Spleen (tissue), 11 donors: ENCODE measurements around the gene SERPINA3. TPM values are rescaled to one million over a fixed set of nuclear protein-coding genes. Genes with fewer than 3 reads are reported as not detected.
"Not testable (repeated sequence)": the region's sequence is repeated elsewhere in the genome, so short reads cannot be mapped to it uniquely, and the experiment has no call there.

Experiments used
- DNase-seq: peaks from one replicate; pipeline ENCODE4 v3.0.0-alpha.2; 2020
- H3K27ac ChIP-seq, 8 donors: fragments of 200-600 bp; sonication (generic) in 7 of 8; 1 replicate in 4 of 8; 2 replicates in 4 of 8; pipeline versions ENCODE4 v1.5.0 to v1.8.0; 2016 to 2021; ENCODE audit warnings: inconsistent platforms in 4 of 8, mild to moderate bottlenecking in 4 of 8, moderate library complexity in 1 of 8
- H3K27me3 ChIP-seq, 7 donors: fragments of 200-600 bp; sonication (generic) in 6 of 7; replicated peaks in 1 of 7; 1 replicate in 4 of 7; 2 replicates in 3 of 7; pipeline versions ENCODE4 v1.5.0 to v1.8.0; 2016 to 2021; ENCODE audit warnings: inconsistent platforms in 3 of 7, mild to moderate bottlenecking in 1 of 7
- H3K36me3 ChIP-seq, 6 donors: fragments of 200-600 bp; sonication (generic) in 5 of 6; 1 replicate in 4 of 6; 2 replicates in 2 of 6; pipeline versions ENCODE4 v1.5.0 to v1.8.0; 2016 to 2021; ENCODE audit warnings: inconsistent platforms in 2 of 6
- H3K4me1 ChIP-seq, 6 donors: fragments of 200-600 bp; sonication (generic) in 5 of 6; 1 replicate in 3 of 6; 2 replicates in 3 of 6; pipeline versions ENCODE4 v1.5.0 to v1.8.0; 2016 to 2021; ENCODE audit warnings: inconsistent platforms in 3 of 6
- H3K4me3 ChIP-seq, 8 donors: fragments of 200-600 bp; sonication (generic) in 7 of 8; 1 replicate in 4 of 8; 2 replicates in 4 of 8; pipeline versions ENCODE4 v1.5.0 to v1.8.0; 2016 to 2021; ENCODE audit warnings: inconsistent platforms in 4 of 8, mild to moderate bottlenecking in 4 of 8, moderate library complexity in 2 of 8
- H3K9me3 ChIP-seq, 8 donors: fragments of 200-600 bp; sonication (generic) in 7 of 8; 1 replicate in 4 of 8; 2 replicates in 4 of 8; pipeline versions ENCODE4 v1.5.0 to v1.8.0; 2016 to 2021; ENCODE audit warnings: inconsistent platforms in 4 of 8
- POLR2A ChIP-seq, 3 donors: fragments of 450-650 bp; IDR thresholded peaks; one replicate each; pipeline ENCODE4 v1.5.1; 2017; ENCODE audit warnings: antibody characterized with exemption in 3 of 3, mild to moderate bottlenecking in 1 of 3
- POLR2AphosphoS5 ChIP-seq, 3 donors: sonication (generic); formaldehyde crosslinking; IDR thresholded peaks; one replicate each; pipeline ENCODE4 v1.5.1; 2017; ENCODE audit warnings: antibody characterized with exemption in 3 of 3
- WGBS, 5 donors: extraction: QIAGEN DNeasy Blood & Tissue Kit in 3 of 5; methylation state at CpG; one replicate each; pipeline versions ENCODE4 v1.1.5 to v1.1.7; 2013 to 2018; 5-methylcytosine and 5-hydroxymethylcytosine counted together
- intact Hi-C: fragments of 100-400 bp; cut with DNase I; formaldehyde crosslinking; loops from one replicate; pipeline ENCODE4 v1.15.0; 2023; ENCODE audit warnings: low total_unique reads
- polyA plus RNA-seq, 3 donors: library from polyadenylated mRNA; stranded (reverse); fragments of 200-250 nt; gene quantifications; one replicate each; pipeline ENCODE4 v1.2.1, GENCODE V29; 2013
- total RNA-seq, 7 donors: library from RNA; depleted of rRNA in 3 of 7; stranded (reverse); fragments of >200 nt in 3 of 7; fragmentation: NEBNext Ultra II Directional in 4 of 7; extraction: Animal tissue kit (Norgen Biotek cat#: 25700) in 4 of 7; gene quantifications; one replicate each; pipeline versions ENCODE4 v1.1.0 to v1.2.1, GENCODE V29; 2016 to 2021
- TF ChIP-seq, protein P1 (sequence below), 11 experiments: fragments of 200-600 bp in 7 of 11; fragments of 450-650 bp in 4 of 11; sonication (generic) in 4 of 11; IDR thresholded peaks in 8 of 11; conservative IDR thresholded peaks in 3 of 11; 1 replicate in 7 of 11; 2 replicates in 4 of 11; pipeline versions ENCODE4 v1.4.0 to v1.8.0; 2016 to 2021; ENCODE audit warnings: antibody characterized with exemption in 11 of 11, inconsistent platforms in 4 of 11, mild to moderate bottlenecking in 1 of 11
- donor health status: healthy with polysubstance abuse.
- donor health status: DM: no; HTN: no; CAD: no; lungs with moderate emphysema.
- donor health status: DM: no; HTN: no; CAD: no.
- donor health status: Bipolar disorder and iron deficiency.
- donor health status: healthy.
- donor health status: DM: no; HTN: no; CAD: no.
- donor health status: DM: yes; HTN: yes; CAD: no.

SERPINA3 gene
- total and polyA plus RNA-seq, 10 donors: 3.4 to 88.3 (median 10.2) TPM

DNA sequence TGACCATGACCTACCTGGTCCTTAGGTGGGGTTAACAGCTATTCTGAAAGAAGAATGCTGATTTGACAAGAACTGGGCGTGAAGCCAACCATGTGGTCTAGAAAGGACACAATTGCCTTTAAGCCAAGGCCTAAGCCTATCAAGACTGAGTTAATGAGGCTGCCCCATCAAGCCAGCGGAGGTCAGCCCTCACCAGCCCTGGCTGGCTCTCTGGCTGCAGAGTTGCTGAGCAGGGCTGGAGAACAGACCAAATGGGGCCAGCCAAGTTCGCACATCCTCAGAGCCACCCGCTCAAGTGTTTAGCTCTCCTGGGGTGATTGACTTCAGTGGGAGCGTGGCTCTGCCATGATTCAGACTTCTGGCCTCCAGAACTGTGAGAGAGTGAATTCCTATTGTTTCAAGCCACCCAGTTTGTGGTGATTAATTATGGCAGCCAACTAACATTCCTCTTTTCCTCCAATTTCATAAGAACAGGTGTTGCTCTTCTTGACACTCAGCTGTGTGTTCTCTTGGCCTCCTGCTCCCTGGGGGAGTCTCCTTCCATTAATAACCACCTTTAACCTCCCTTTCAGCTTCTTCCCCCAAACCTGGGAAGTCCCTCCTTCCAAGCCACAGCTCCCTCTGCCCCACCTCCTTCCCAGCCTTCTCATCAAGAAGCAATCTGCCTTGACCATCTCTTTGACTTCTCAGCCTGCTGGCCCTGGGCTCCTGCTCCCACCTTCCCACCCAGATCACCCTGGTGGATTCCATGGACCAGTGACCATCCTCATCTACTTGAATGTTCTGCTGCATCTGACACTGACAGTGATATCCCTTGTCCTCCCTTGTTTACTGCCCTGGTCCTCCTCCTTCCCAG, 36.2 kb upstream of the SERPINA3 start:
- WGBS, 5 donors: 77 to 88% (median 79%) methylated on average over 5 of the region's 5 CpGs
- intact Hi-C loops: no loop called here
- Histone ChIP-seq H3K9me3 (no peaks in the 10 kb centered on the region), H3K4me1 (peaks cover 0 to 24% (median 4%) of the 10 kb centered on the region in 6 donors), H3K27ac (no peak overlapping the region), H3K36me3 (no peaks in the 10 kb centered on the region), H3K4me3 (no peak overlapping the region), H3K27me3 (peaks cover 0 to 7% (median 0%) of the 10 kb centered on the region in 7 donors)
- TF ChIP-seq, protein P1, sequence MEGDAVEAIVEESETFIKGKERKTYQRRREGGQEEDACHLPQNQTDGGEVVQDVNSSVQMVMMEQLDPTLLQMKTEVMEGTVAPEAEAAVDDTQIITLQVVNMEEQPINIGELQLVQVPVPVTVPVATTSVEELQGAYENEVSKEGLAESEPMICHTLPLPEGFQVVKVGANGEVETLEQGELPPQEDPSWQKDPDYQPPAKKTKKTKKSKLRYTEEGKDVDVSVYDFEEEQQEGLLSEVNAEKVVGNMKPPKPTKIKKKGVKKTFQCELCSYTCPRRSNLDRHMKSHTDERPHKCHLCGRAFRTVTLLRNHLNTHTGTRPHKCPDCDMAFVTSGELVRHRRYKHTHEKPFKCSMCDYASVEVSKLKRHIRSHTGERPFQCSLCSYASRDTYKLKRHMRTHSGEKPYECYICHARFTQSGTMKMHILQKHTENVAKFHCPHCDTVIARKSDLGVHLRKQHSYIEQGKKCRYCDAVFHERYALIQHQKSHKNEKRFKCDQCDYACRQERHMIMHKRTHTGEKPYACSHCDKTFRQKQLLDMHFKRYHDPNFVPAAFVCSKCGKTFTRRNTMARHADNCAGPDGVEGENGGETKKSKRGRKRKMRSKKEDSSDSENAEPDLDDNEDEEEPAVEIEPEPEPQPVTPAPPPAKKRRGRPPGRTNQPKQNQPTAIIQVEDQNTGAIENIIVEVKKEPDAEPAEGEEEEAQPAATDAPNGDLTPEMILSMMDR (IDR thresholded peaks at IDR 0.05 in 8 of 11, conservative IDR thresholded peaks at IDR 0.05 in 3 of 11): no peak
- no peak for TF ChIP-seq POLR2AphosphoS5 (IDR thresholded peaks at IDR 0.05)
- TF ChIP-seq POLR2A (IDR thresholded peaks at IDR 0.05): no peak
- DNase-seq: no peak

DNA sequence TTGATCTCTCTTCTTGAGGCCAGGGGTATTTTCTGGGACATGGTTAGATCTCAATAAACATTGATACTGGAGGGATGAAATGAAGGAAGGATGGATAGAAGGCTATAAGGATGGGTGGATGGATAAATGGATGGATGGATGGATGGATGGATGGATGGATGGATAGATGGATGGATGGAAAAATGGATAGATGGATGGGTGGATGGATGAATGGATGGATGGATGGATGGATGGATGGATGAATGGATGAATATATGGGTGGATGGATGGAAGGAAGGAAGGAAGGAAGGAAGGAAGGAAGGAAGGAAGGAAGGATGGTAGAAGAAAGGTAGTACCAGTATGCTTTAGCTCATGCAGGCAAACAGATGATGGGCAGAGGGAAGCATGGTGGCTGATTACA, 34.7 kb upstream of the SERPINA3 start:
- H3K4me3 ChIP-seq, H3K27ac ChIP-seq, intact Hi-C loops, H3K9me3 ChIP-seq, H3K27me3 ChIP-seq, DNase-seq, H3K36me3 ChIP-seq: not testable (repeated sequence)
- peaks cover 0 to 11% (median 4%) of the 10 kb centered on the region in 6 donors for H3K4me1 ChIP-seq

DNA sequence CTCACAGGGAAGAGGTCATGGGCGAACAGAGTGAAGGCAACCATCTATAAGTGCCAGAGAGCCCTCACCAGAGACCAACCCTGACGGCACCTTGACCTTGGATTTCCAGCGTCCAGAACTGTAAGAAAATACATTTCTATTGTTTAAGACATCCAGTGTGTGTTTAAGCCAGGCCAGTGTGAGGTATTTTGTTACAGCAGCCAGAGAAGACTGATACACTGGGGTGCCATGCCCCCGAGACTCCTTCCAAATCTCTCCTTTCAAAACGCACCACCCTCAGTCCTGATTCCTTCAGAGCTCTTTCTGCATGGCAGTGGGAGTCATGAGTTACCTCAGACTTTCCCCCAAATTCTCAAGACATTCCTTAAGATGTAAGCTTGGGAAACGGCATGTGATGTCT, 33.5 kb upstream of the SERPINA3 start:
- Histone ChIP-seq H3K9me3 (no peaks in the 10 kb centered on the region), H3K27me3 (peaks cover 0 to 7% (median 0%) of the 10 kb centered on the region in 7 donors), H3K36me3 (no peaks in the 10 kb centered on the region), H3K4me1 (peaks cover 0 to 15% (median 2%) of the 10 kb centered on the region in 6 donors), H3K4me3 (no peak overlapping the region), H3K27ac (no peak overlapping the region)
- TF ChIP-seq POLR2AphosphoS5 (IDR thresholded peaks at IDR 0.05) (no peak), POLR2A (IDR thresholded peaks at IDR 0.05) (no peak)
- TF ChIP-seq, protein P1 (IDR thresholded peaks at IDR 0.05 in 8 of 11, conservative IDR thresholded peaks at IDR 0.05 in 3 of 11): no peak
- intact Hi-C loops: no loop called here
- DNase-seq: no peak
- WGBS, 5 donors: 72 to 96% (median 86%) methylated on average over 6 of the region's 6 CpGs

GRCh38 chr14:94581127-94581999, 30.8 kb upstream of the SERPINA3 start, which contains the start of gene SERPINA5:
SERPINA5 (plus strand) TSS chr14:94581426; CDS start chr14:94587363, 5,937 bp downstream.
- Histone ChIP-seq H3K27ac (peak within 1 kb of the TSS in 7 of 8 donors; percentile 19 to 89 (median 76)), H3K9me3 (no peaks in the 10 kb centered on the region), H3K27me3 (peaks cover 0 to 7% (median 0%) of the 10 kb centered on the region in 7 donors), H3K4me1 (peaks cover 0 to 32% (median 6%) of the 10 kb centered on the region in 6 donors), H3K36me3 (no peaks in the 10 kb centered on the region), H3K4me3 (peak within 1 kb of the TSS; percentile 16 to 68 (median 34))
- intact Hi-C loops: no loop called here
- 32 to 43% (median 35%) methylated on average over 13 to 18 of the region's 18 CpGs for WGBS, 5 donors
- TF ChIP-seq POLR2AphosphoS5 (IDR thresholded peaks at IDR 0.05) (peak; percentile 81 to 83 (median 83)), POLR2A (IDR thresholded peaks at IDR 0.05) (peak in 1 of 3 donors; percentile 46)
- TF ChIP-seq, protein P1 (IDR thresholded peaks at IDR 0.05 in 8 of 11, conservative IDR thresholded peaks at IDR 0.05 in 3 of 11): no peak
- peak; percentile 86 for DNase-seq
